GM12865 (cell line): ENCODE data around the gene SLC39A7.

Experiments
- DNase-seq: peaks from one replicate; pipeline ENCODE4 v3.0.0; 2010; ENCODE audit warnings: low read depth
- H3K4me3 ChIP-seq: 2 replicates; pipeline ENCODE4 v1.5.1; 2011; ENCODE audit warnings: mild to moderate bottlenecking, low read depth, low read length, control low read depth
- TF ChIP-seq, protein P1 (sequence below): IDR thresholded peaks from 2 replicates; pipeline ENCODE4 v1.5.1; 2011; ENCODE audit warnings: low read length, control low read depth, low read depth, inconsistent platforms; ENCODE audit not compliant: insufficient read depth; ENCODE audit errors: missing control alignments

SLC39A7 gene

DNA sequence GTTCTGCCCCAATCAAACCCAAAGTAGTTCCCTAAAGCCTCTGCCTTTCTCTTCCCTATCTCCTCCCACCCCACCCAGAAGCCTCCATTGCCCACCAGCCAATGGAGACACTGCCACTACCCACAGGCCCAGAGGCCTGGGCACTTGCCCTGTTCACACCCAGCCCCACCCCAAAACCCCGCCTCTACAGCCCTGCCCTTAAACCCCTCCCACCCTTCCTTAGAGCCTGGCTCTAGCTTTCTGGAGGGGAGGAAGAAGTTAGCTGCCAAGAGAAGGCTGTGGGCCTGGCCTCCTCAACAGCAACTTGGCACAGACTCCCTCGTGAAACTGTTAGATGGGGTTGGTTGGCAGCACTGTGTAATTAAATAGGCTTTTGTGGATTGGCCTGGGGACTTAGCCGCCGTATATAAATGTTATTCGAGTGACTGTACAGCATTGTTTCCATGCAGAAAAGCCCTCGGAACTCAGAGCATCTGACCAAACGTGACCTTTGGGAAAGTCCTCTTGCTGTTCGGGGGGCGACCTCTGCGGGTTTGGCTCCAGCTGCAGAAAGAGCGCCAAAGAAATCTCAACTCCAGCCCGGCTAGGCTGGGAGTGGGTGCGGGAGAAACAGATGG is 39.8 kb upstream of the SLC39A7 start:
- TF ChIP-seq, protein P1, sequence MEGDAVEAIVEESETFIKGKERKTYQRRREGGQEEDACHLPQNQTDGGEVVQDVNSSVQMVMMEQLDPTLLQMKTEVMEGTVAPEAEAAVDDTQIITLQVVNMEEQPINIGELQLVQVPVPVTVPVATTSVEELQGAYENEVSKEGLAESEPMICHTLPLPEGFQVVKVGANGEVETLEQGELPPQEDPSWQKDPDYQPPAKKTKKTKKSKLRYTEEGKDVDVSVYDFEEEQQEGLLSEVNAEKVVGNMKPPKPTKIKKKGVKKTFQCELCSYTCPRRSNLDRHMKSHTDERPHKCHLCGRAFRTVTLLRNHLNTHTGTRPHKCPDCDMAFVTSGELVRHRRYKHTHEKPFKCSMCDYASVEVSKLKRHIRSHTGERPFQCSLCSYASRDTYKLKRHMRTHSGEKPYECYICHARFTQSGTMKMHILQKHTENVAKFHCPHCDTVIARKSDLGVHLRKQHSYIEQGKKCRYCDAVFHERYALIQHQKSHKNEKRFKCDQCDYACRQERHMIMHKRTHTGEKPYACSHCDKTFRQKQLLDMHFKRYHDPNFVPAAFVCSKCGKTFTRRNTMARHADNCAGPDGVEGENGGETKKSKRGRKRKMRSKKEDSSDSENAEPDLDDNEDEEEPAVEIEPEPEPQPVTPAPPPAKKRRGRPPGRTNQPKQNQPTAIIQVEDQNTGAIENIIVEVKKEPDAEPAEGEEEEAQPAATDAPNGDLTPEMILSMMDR = no peak
- no peak for DNase-seq
- no peak overlapping the region; the same call in 1 of the 2 replicates for H3K4me3 ChIP-seq

DNA sequence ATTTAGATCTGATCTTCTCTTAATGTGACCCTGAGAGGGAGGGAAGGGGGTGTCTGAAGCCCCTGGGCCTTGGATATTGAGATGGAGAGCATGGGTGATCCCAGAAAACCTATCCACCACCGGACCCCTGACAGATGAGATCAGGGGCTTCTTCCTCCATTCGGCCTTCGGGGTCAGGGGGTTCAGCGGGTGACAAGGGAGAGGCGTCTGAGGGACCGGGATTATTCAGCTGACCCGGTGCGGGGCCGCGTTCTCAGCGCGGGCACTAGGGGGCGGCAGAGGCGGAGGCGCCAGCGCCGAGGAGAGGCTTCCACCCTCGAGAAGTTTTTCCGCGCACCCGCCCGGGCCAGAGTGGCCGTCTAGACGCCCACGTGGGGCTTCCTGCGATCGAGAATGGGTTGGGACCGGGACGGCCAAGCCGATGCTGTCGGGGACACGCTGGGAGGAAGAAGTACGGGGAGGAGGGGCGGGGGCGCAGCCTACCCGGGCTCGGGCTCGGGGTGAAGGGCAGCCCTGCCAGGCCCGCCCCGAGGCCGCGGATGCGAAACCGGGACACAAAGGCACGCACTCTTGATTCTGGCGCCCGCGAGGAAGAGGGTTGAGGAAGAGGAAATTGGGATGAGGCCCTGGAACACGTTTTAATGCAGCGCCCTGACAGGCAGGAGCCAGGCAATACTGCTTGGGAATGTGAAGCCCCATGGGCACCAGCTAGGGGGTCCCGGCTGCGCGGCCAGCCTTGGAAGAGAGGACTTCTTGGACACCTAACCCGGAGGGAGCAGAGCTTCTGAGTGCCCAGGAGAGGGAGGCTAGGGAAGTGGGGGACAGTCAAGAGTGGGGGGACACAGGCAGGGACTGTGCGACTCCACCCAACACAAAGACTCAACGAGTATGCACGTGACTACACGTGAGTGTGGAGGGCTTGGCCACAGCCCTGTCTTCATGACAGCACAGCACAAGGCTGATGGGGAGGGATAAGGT is 39.0 kb upstream of the SLC39A7 start:
- TF ChIP-seq, protein P1 = peak; percentile 97
- peak; percentile 74 for DNase-seq
- H3K4me3 ChIP-seq = peak overlapping the region; percentile 46

DNA sequence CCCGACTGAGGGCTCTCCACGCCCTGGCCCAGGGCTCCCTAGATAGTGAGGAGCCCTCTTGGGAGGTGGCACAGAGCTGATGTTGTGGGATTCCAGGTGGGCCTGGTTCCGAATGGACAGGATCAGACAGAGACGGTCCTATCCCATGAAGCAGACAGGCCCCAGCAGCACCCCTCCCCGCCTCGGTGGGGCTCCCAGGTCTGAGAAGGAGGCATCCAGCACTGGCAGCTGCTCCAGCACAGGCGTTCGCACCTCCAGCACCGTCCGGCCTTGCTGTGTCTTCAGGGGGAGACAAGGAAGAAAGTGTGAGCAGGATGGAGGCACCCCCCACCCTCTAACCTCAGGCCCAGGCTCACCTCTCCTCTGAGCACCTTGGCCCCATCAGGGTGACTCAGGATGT is 37.1 kb upstream of the SLC39A7 start:
- no peak for DNase-seq
- TF ChIP-seq, protein P1 = no peak
- no peak overlapping the region for H3K4me3 ChIP-seq

DNA sequence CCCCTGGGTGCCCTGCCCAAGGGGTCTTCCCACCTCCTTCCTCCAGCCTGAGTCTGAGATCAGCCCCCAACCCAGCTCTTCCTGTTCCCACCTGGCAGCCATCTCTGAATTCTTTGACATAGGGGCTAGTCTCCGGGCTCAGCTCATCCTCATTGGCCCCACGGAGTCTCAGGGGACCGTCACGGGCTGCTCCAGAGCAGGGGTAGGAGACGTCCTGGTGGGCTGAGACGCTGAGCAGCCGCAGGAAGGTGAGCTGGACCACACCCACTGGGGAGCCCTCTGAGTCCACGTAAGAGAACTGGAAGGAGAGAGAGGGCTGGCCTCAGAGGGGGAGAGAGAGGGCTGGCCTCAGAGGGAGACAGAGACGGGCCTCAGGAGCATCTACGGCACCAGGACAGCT is 36.5 kb upstream of the SLC39A7 start:
- no peak overlapping the region for H3K4me3 ChIP-seq
- no peak for DNase-seq
- TF ChIP-seq, protein P1 = no peak

DNA sequence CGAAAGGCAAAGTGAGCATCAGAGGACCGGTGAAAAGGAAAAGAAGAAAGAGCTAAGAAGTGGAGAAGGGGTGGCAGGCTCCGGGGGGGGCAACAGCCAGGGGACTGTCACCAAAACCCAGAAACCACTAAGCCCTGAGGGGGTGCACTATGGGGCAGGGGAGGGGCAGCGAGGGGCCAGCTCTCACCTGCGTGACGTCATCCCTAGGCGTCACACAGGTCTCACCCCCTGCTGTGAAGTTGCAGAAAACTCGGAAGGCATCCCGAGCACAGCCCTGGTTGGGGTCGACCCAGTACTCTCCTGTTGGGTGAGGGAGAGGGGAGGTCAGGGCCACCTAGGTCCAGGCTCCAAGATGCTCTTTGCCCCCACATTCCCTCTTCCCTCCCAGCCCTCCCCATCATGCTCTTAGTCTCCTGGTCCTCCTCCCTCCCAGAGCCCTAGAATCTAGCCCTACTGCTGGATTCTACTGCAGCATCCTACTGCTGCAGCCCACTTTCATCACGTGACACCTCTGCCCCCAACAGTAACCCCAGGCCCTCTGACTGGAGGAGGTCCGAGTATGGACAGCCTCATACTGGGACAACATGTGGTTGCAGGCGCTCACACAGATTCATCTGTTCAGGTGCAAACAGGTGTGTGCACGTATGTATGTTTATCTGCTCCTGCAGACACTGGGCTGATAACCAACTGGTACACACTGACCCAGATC is 35.8 kb upstream of the SLC39A7 start:
- no peak overlapping the region for H3K4me3 ChIP-seq
- TF ChIP-seq, protein P1 = no peak
- no peak for DNase-seq

DNA sequence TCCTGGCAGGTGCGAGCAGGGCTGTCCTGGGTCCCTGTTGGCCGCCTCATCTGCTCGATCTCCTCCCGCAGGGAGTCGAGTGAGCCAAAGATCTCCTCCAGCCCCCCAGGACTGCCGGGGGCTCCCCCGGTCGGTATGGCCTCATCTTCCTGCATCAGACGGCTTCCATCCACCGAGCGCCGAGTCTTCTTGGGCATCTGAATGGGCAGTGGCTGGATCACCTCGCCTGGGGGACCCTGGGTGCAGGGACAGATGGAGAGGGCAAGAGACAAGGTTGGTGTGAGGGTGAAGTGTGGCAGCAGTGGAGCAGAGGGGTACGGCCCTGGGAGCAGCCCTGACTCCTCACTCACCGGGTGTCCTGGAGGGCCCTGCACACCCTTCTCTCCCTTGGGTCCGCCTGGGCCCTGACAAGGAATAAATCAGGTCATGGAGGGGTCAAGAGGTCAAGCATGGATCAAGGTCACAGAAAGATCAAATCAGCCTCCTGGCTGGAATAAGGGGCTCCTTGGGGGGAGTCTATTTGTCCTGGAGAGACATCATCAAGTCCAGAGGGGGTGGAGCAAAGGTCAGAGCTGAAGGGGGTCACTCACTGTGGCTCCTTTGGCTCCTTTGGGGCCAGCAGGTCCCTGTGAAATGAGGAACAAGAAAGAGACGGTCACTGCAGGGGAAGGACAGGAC is 34.9 kb upstream of the SLC39A7 start:
- TF ChIP-seq, protein P1 = no peak
- no peak for DNase-seq
- H3K4me3 ChIP-seq = no peak overlapping the region
